GM23338 (cell line): ENCODE measurements around the gene CENPP. TPM values are rescaled to one million over a fixed set of nuclear protein-coding genes. Genes with fewer than 3 reads are reported as not detected.

Experiments
- ATAC-seq: fragments of 200-7000 bp; cut with Tn5 transposase; 3 replicates; pipeline ENCODE4 v1.9.1; 2020
- DNase-seq: peaks from one replicate; pipeline ENCODE4 v3.0.0-alpha.2; 2015; ENCODE audit warnings: low spot score
- H2AFZ ChIP-seq: fragments of 200-600 bp; sonication (generic); 2 replicates; pipeline ENCODE4 v1.8.0; 2016; ENCODE audit warnings: antibody characterized with exemption, mild to moderate bottlenecking, moderate library complexity
- H3F3A ChIP-seq: fragments of 200-600 bp; sonication (generic); replicated peaks from 2 replicates; pipeline ENCODE4 v1.8.0; 2017; ENCODE audit warnings: antibody characterized with exemption, mixed run types, low read depth
- H3K27ac ChIP-seq: fragments of 200-600 bp; sonication (generic); 2 replicates; pipeline ENCODE4 v1.6.1; 2016; ENCODE audit warnings: low read depth
- H3K27me3 ChIP-seq: fragments of 200-600 bp; sonication (generic); 2 replicates; pipeline ENCODE4 v1.8.0; 2016; ENCODE audit warnings: mild to moderate bottlenecking, mixed run types, moderate library complexity; ENCODE audit not compliant: insufficient read depth
- H3K36me3 ChIP-seq: fragments of 200-600 bp; sonication (generic); 2 replicates; pipeline ENCODE4 v1.8.0; 2016; ENCODE audit warnings: mild to moderate bottlenecking; ENCODE audit not compliant: insufficient read depth
- H3K4me1 ChIP-seq: fragments of 200-600 bp; sonication (generic); 2 replicates; pipeline ENCODE4 v1.8.0; 2016; ENCODE audit warnings: mild to moderate bottlenecking, moderate library complexity; ENCODE audit not compliant: insufficient read depth
- H3K4me2 ChIP-seq: fragments of 200-600 bp; sonication (generic); 2 replicates; pipeline ENCODE4 v1.7.1; 2017; ENCODE audit warnings: mixed run types
- H3K4me3 ChIP-seq: fragments of 200-600 bp; sonication (generic); 2 replicates; pipeline ENCODE4 v1.6.1; 2016; ENCODE audit warnings: mixed run types
- H3K79me2 ChIP-seq: fragments of 200-600 bp; sonication (generic); replicated peaks from 2 replicates; pipeline ENCODE4 v1.8.0; 2017; ENCODE audit warnings: mild to moderate bottlenecking; ENCODE audit not compliant: insufficient read depth
- H3K9me2 ChIP-seq: fragments of 200-600 bp; sonication (generic); 2 replicates; pipeline ENCODE4 v1.8.0; 2017; ENCODE audit not compliant: insufficient read depth
- H4K20me1 ChIP-seq: fragments of 200-600 bp; sonication (generic); replicated peaks from 2 replicates; pipeline ENCODE4 v1.8.0; 2017; ENCODE audit warnings: mild to moderate bottlenecking; ENCODE audit not compliant: insufficient read depth
- H3K27ac Mint-ChIP-seq: 2 replicates; pipeline ENCODE4 v1.8.0; 2020; ENCODE audit warnings: inconsistent platforms, mild to moderate bottlenecking, moderate library complexity, mixed read lengths
- H3K27me3 Mint-ChIP-seq: 3 replicates; pipeline ENCODE4 v1.8.0; 2022; ENCODE audit warnings: low read depth, mild to moderate bottlenecking, moderate library complexity, mixed read lengths, inconsistent platforms; ENCODE audit not compliant: insufficient read depth, poor library complexity
- H3K36me3 Mint-ChIP-seq: 3 replicates; pipeline ENCODE4 v1.8.0; 2021; ENCODE audit warnings: low read depth, mild to moderate bottlenecking, inconsistent platforms, moderate library complexity, mixed read lengths
- H3K4me1 Mint-ChIP-seq: 3 replicates; pipeline ENCODE4 v1.8.0; 2020; ENCODE audit warnings: mild to moderate bottlenecking, inconsistent platforms, mixed read lengths
- H3K4me3 Mint-ChIP-seq: 3 replicates; pipeline ENCODE4 v1.8.0; 2021; ENCODE audit warnings: moderate library complexity, mild to moderate bottlenecking, inconsistent platforms, mixed read lengths
- H3K9me3 Mint-ChIP-seq: 3 replicates; pipeline ENCODE4 v1.8.0; 2020; ENCODE audit warnings: moderate library complexity, mild to moderate bottlenecking, inconsistent platforms, mixed read lengths
- CREB1 ChIP-seq: fragments of 250-450 bp; sonication (Bioruptor Pico); IDR thresholded peaks from 2 replicates; pipeline ENCODE4 v1.5.0; 2020; ENCODE audit warnings: low read depth, mild to moderate bottlenecking, moderate library complexity
- ETS1 ChIP-seq: IDR thresholded peaks from 2 replicates; pipeline ENCODE4 v1.6.1; 2016; ENCODE audit warnings: antibody characterized with exemption
- EZH2 ChIP-seq: fragments of 200-600 bp; sonication (generic); IDR thresholded peaks from one replicate; pipeline ENCODE4 v1.8.0; 2017; ENCODE audit warnings: antibody characterized with exemption, mild to moderate bottlenecking, low read depth; ENCODE audit not compliant: unreplicated experiment
- JUNB ChIP-seq: IDR thresholded peaks from one replicate; pipeline ENCODE4 v1.6.1; 2016; ENCODE audit warnings: antibody characterized with exemption; ENCODE audit not compliant: unreplicated experiment
- NANOG ChIP-seq: IDR thresholded peaks from 2 replicates; pipeline ENCODE4 v1.6.1; 2016; ENCODE audit warnings: antibody characterized with exemption, borderline replicate concordance
- POLR2AphosphoS5 ChIP-seq: IDR thresholded peaks from 2 replicates; pipeline ENCODE4 v1.6.1; 2016; ENCODE audit warnings: antibody characterized with exemption, low read depth
- REST ChIP-seq: IDR thresholded peaks from one replicate; pipeline ENCODE4 v1.6.1; 2018; ENCODE audit warnings: antibody characterized with exemption; ENCODE audit not compliant: unreplicated experiment
- ZNF114 ChIP-seq: fragments of 250-450 bp; sonication (Bioruptor Pico); IDR thresholded peaks from 2 replicates; pipeline ENCODE4 v1.5.0; 2020; ENCODE audit warnings: mild to moderate bottlenecking, moderate library complexity
- polyA plus RNA-seq: library from polyadenylated mRNA; unstranded; fragments of >200 nt; fragmentation: Nextera tagmentation; extraction: Ambion mirVana; gene quantifications from 2 replicates; pipeline ENCODE4 v1.2.1, GENCODE V29; 2016
- total RNA-seq: library from RNA; depleted of rRNA; stranded (reverse); fragments of >200 nt; shearing (Covaris generic); gene quantifications from 2 replicates; pipeline ENCODE4 v1.2.3, GENCODE V29; 2014
- TF ChIP-seq, protein P1 (sequence below), 2 experiments: fragments of 200-600 bp in 1 of 2; sonication (generic) in 1 of 2; conservative IDR thresholded peaks; 2 replicates each; pipeline versions ENCODE4 v1.5.1 to v1.6.1; 2016 to 2017; ENCODE audit warnings: antibody characterized with exemption in 2 of 2, low read depth in 2 of 2, mild to moderate bottlenecking in 2 of 2, moderate library complexity in 1 of 2
- TF ChIP-seq, protein P2 (sequence below): fragments of 250-450 bp; sonication (Bioruptor Pico); IDR thresholded peaks from 2 replicates; pipeline ENCODE4 v1.5.0; 2020; ENCODE audit warnings: mild to moderate bottlenecking, moderate library complexity

CENPP gene
- total and polyA plus RNA-seq, 2 experiments from 2014 or later = 11.0 to 12.6 TPM

GRCh38 chr9:92644278-92644677 is 318.5 kb downstream of the CENPP start (continued):
- TF ChIP-seq REST = no peak
- TF ChIP-seq CREB1 = no peak
- TF ChIP-seq ZNF114 (CRISPR knock-in tag) = no peak
- TF ChIP-seq POLR2AphosphoS5 = no peak
- TF ChIP-seq ETS1 = no peak
- TF ChIP-seq JUNB = no peak
- TF ChIP-seq, protein P1, sequence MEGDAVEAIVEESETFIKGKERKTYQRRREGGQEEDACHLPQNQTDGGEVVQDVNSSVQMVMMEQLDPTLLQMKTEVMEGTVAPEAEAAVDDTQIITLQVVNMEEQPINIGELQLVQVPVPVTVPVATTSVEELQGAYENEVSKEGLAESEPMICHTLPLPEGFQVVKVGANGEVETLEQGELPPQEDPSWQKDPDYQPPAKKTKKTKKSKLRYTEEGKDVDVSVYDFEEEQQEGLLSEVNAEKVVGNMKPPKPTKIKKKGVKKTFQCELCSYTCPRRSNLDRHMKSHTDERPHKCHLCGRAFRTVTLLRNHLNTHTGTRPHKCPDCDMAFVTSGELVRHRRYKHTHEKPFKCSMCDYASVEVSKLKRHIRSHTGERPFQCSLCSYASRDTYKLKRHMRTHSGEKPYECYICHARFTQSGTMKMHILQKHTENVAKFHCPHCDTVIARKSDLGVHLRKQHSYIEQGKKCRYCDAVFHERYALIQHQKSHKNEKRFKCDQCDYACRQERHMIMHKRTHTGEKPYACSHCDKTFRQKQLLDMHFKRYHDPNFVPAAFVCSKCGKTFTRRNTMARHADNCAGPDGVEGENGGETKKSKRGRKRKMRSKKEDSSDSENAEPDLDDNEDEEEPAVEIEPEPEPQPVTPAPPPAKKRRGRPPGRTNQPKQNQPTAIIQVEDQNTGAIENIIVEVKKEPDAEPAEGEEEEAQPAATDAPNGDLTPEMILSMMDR (conservative IDR thresholded peaks at IDR 0.05; ENCODE audit: low read depth in 2 of 2) = no peak
- TF ChIP-seq EZH2 = no peak

- Mint-ChIP-seq H3K27me3 (peaks cover 2% of the 10 kb centered on the region), H3K9me3 (no peaks in the 10 kb centered on the region), H3K27ac (no peak overlapping the region), H3K4me1 (no peaks in the 10 kb centered on the region; the same call in 2 of the 3 replicates), H3K4me3 (no peak overlapping the region), H3K36me3 (peaks cover 62% of the 10 kb centered on the region)
- no peak overlapping the region for H3K4me3 ChIP-seq
- no peak for ATAC-seq
- peaks cover 8% of the 10 kb centered on the region; the same call in 1 of the 2 replicates for H4K20me1 ChIP-seq
- H3K27me3 ChIP-seq = no peaks in the 10 kb centered on the region
- DNase-seq = no peak
- H3K27ac ChIP-seq = no peak overlapping the region
- no peaks in the 10 kb centered on the region for H3F3A ChIP-seq
- no peaks in the 10 kb centered on the region for H3K9me2 ChIP-seq
- H3K4me2 ChIP-seq = no peak overlapping the region
- H3K79me2 ChIP-seq = no peaks in the 10 kb centered on the region
- no peak overlapping the region for H2AFZ ChIP-seq
- H3K4me1 ChIP-seq = no peaks in the 10 kb centered on the region
- H3K36me3 ChIP-seq = peaks cover 9% of the 10 kb centered on the region
- TF ChIP-seq ETS1 (no peak), CREB1 (no peak), EZH2 (no peak), NANOG (no peak)
- TF ChIP-seq, protein P2, sequence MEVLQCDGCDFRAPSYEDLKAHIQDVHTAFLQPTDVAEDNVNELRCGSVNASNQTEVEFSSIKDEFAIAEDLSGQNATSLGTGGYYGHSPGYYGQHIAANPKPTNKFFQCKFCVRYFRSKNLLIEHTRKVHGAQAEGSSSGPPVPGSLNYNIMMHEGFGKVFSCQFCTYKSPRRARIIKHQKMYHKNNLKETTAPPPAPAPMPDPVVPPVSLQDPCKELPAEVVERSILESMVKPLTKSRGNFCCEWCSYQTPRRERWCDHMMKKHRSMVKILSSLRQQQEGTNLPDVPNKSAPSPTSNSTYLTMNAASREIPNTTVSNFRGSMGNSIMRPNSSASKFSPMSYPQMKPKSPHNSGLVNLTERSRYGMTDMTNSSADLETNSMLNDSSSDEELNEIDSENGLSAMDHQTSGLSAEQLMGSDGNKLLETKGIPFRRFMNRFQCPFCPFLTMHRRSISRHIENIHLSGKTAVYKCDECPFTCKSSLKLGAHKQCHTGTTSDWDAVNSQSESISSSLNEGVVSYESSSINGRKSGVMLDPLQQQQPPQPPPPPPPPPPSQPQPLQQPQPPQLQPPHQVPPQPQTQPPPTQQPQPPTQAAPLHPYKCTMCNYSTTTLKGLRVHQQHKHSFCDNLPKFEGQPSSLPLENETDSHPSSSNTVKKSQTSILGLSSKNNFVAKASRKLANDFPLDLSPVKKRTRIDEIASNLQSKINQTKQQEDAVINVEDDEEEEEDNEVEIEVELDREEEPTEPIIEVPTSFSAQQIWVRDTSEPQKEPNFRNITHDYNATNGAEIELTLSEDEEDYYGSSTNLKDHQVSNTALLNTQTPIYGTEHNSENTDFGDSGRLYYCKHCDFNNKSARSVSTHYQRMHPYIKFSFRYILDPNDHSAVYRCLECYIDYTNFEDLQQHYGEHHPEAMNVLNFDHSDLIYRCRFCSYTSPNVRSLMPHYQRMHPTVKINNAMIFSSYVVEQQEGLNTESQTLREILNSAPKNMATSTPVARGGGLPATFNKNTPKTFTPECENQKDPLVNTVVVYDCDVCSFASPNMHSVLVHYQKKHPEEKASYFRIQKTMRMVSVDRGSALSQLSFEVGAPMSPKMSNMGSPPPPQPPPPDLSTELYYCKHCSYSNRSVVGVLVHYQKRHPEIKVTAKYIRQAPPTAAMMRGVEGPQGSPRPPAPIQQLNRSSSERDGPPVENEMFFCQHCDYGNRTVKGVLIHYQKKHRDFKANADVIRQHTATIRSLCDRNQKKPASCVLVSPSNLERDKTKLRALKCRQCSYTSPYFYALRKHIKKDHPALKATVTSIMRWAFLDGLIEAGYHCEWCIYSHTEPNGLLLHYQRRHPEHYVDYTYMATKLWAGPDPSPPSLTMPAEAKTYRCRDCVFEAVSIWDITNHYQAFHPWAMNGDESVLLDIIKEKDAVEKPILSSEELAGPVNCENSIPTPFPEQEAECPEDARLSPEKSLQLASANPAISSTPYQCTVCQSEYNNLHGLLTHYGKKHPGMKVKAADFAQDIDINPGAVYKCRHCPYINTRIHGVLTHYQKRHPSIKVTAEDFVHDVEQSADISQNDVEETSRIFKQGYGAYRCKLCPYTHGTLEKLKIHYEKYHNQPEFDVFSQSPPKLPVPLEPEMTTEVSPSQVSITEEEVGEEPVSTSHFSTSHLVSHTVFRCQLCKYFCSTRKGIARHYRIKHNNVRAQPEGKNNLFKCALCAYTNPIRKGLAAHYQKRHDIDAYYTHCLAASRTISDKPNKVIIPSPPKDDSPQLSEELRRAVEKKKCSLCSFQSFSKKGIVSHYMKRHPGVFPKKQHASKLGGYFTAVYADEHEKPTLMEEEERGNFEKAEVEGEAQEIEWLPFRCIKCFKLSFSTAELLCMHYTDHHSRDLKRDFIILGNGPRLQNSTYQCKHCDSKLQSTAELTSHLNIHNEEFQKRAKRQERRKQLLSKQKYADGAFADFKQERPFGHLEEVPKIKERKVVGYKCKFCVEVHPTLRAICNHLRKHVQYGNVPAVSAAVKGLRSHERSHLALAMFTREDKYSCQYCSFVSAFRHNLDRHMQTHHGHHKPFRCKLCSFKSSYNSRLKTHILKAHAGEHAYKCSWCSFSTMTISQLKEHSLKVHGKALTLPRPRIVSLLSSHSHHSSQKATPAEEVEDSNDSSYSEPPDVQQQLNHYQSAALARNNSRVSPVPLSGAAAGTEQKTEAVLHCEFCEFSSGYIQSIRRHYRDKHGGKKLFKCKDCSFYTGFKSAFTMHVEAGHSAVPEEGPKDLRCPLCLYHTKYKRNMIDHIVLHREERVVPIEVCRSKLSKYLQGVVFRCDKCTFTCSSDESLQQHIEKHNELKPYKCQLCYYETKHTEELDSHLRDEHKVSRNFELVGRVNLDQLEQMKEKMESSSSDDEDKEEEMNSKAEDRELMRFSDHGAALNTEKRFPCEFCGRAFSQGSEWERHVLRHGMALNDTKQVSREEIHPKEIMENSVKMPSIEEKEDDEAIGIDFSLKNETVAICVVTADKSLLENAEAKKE (CRISPR knock-in tag) = no peak
These were observed 319.3 kb downstream of the CENPP start for GRCh38 chr9:92645041-92645440.
